Fibroblast of skin of abdomen (primary cell): ENCODE measurements around the gene FAM168B.
A peak's percentile ranks its signal among the peaks of the same experiment; 100 is the strongest.
"Not testable (repeated sequence)": the region's sequence is repeated elsewhere in the genome, so short reads cannot be mapped to it uniquely, and the experiment has no call there.

Experiments used
- DNase-seq: peaks from one replicate; pipeline ENCODE4 v3.0.0-alpha.2; 2013

Gene FAM168B

GRCh38 chr2:131094463-131095281 lies 1.4 kb upstream of the FAM168B start:
- DNase-seq, result peak; percentile 29

- DNase-seq, result peak; percentile 67
Observed at GRCh38 chr2:131093696-131094462, 619 bp upstream of the FAM168B start.

GRCh38 chr2:131092458-131093005 lies 728 bp downstream of the FAM168B start:
- no peak for DNase-seq

- DNase-seq, result no peak
Observed at GRCh38 chr2:131085646-131086045, 7.6 kb downstream of the FAM168B start.

GRCh38 chr2:131081190-131081589 lies 12.1 kb downstream of the FAM168B start:
- DNase-seq, result no peak

GRCh38 chr2:131079931-131080330 lies 13.3 kb downstream of the FAM168B start:
- not testable (repeated sequence) for DNase-seq

GRCh38 chr2:131077966-131078365 lies 15.3 kb downstream of the FAM168B start:
- no peak for DNase-seq

- no peak for DNase-seq
Observed at GRCh38 chr2:131077182-131077846, 15.9 kb downstream of the FAM168B start.

- no peak for DNase-seq
Observed at GRCh38 chr2:131076707-131077106, 16.6 kb downstream of the FAM168B start.

GRCh38 chr2:131075578-131075977 lies 17.7 kb downstream of the FAM168B start:
- DNase-seq, result not testable (repeated sequence)

- not testable (repeated sequence) for DNase-seq
Observed at GRCh38 chr2:131068172-131068571, 25.1 kb downstream of the FAM168B start.

GRCh38 chr2:131067465-131068125 lies 25.7 kb downstream of the FAM168B start:
- DNase-seq, result no peak

- no peak for DNase-seq
Observed at GRCh38 chr2:131064589-131065512, 28.4 kb downstream of the FAM168B start.

GRCh38 chr2:131063501-131064283 lies 29.6 kb downstream of the FAM168B start:
- DNase-seq, result no peak

- no peak for DNase-seq
Observed at GRCh38 chr2:131058920-131059319, 34.3 kb downstream of the FAM168B start.

GRCh38 chr2:131058214-131058843 lies 34.9 kb downstream of the FAM168B start:
- DNase-seq, result no peak

GRCh38 chr2:131056932-131057287 lies 36.4 kb downstream of the FAM168B start:
- DNase-seq, result no peak

- DNase-seq, result no peak
Observed at GRCh38 chr2:131056204-131056931, 36.9 kb downstream of the FAM168B start.
